Liver (tissue), 3 donors: ENCODE measurements around the gene KLHL30.

Source experiments
- GABPA ChIP-seq, 2 donors: IDR thresholded peaks in 1 of 2; conservative IDR thresholded peaks in 1 of 2; 2 replicates each; pipeline ENCODE4 v1.6.1; 2016; ENCODE audit warnings: antibody characterized with exemption in 2 of 2, mild to moderate bottlenecking in 1 of 2, moderate library complexity in 1 of 2
- RXRA ChIP-seq, 2 donors: IDR thresholded peaks; 2 replicates each; pipeline ENCODE4 v1.6.1; 2017 to 2018; ENCODE audit warnings: antibody characterized with exemption in 2 of 2, mild to moderate bottlenecking in 1 of 2
- TAF1 ChIP-seq: conservative IDR thresholded peaks from 2 replicates; pipeline ENCODE4 v1.6.1; 2016; ENCODE audit warnings: antibody characterized with exemption, mild to moderate bottlenecking
- YY1 ChIP-seq: IDR thresholded peaks from 2 replicates; pipeline ENCODE4 v1.6.1; 2016; ENCODE audit warnings: antibody characterized with exemption, mild to moderate bottlenecking
- TF ChIP-seq, protein P1 (sequence below): fragments of 150-350 bp; IDR thresholded peaks from 2 replicates; pipeline ENCODE4 v1.5.1; 2017; ENCODE audit warnings: improper control_type of control experiment, low read depth, low read length; ENCODE audit not compliant: missing input control
- TF ChIP-seq, protein P2 (sequence below): IDR thresholded peaks from 2 replicates; pipeline ENCODE4 v1.6.1; 2016; ENCODE audit warnings: antibody characterized with exemption
- TF ChIP-seq, protein P3 (sequence below): IDR thresholded peaks from 2 replicates; pipeline ENCODE4 v1.6.1; 2016; ENCODE audit warnings: antibody characterized with exemption
- TF ChIP-seq, protein P4 (sequence below): IDR thresholded peaks from 2 replicates; pipeline ENCODE4 v1.6.1; 2016; ENCODE audit warnings: antibody characterized with exemption, mild to moderate bottlenecking
- TF ChIP-seq, protein P5 (sequence below): IDR thresholded peaks from 2 replicates; pipeline ENCODE4 v1.6.1; 2016; ENCODE audit warnings: antibody characterized with exemption
- donor health status: healthy.
- donor health status: healthy.

DNA sequence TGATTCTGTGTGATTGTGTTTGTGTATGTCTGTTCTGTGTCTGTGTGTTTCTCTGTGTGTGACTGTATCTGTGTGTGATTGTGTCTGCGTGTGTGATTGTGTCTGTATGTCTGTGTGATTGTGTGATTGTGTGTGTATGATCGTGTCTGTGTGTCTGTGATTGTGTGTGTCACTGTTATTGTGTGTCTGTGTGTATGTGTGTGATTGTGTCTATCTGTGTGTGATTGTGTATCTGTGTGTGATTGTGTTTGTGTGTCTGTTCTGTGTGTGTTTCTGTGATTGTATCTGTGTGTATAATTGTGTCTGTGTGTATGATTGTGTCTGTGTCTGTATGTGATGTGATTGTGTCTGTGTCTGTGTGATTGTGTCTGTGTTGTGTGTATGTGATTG is 11.7 kb upstream of the KLHL30 start:
- TF ChIP-seq, protein P1, sequence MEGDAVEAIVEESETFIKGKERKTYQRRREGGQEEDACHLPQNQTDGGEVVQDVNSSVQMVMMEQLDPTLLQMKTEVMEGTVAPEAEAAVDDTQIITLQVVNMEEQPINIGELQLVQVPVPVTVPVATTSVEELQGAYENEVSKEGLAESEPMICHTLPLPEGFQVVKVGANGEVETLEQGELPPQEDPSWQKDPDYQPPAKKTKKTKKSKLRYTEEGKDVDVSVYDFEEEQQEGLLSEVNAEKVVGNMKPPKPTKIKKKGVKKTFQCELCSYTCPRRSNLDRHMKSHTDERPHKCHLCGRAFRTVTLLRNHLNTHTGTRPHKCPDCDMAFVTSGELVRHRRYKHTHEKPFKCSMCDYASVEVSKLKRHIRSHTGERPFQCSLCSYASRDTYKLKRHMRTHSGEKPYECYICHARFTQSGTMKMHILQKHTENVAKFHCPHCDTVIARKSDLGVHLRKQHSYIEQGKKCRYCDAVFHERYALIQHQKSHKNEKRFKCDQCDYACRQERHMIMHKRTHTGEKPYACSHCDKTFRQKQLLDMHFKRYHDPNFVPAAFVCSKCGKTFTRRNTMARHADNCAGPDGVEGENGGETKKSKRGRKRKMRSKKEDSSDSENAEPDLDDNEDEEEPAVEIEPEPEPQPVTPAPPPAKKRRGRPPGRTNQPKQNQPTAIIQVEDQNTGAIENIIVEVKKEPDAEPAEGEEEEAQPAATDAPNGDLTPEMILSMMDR = no peak
- TF ChIP-seq, protein P2, sequence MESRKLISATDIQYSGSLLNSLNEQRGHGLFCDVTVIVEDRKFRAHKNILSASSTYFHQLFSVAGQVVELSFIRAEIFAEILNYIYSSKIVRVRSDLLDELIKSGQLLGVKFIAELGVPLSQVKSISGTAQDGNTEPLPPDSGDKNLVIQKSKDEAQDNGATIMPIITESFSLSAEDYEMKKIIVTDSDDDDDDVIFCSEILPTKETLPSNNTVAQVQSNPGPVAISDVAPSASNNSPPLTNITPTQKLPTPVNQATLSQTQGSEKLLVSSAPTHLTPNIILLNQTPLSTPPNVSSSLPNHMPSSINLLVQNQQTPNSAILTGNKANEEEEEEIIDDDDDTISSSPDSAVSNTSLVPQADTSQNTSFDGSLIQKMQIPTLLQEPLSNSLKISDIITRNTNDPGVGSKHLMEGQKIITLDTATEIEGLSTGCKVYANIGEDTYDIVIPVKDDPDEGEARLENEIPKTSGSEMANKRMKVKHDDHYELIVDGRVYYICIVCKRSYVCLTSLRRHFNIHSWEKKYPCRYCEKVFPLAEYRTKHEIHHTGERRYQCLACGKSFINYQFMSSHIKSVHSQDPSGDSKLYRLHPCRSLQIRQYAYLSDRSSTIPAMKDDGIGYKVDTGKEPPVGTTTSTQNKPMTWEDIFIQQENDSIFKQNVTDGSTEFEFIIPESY = no peak
- TF ChIP-seq TAF1 (no peak), GABPA (IDR thresholded peaks at IDR 0.05 in 1 of 2, conservative IDR thresholded peaks at IDR 0.05 in 1 of 2) (no peak), YY1 (no peak), RXRA (IDR thresholded peaks at IDR 0.05) (no peak)
- TF ChIP-seq, protein P3, sequence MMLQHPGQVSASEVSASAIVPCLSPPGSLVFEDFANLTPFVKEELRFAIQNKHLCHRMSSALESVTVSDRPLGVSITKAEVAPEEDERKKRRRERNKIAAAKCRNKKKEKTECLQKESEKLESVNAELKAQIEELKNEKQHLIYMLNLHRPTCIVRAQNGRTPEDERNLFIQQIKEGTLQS = no peak
- TF ChIP-seq, protein P4, sequence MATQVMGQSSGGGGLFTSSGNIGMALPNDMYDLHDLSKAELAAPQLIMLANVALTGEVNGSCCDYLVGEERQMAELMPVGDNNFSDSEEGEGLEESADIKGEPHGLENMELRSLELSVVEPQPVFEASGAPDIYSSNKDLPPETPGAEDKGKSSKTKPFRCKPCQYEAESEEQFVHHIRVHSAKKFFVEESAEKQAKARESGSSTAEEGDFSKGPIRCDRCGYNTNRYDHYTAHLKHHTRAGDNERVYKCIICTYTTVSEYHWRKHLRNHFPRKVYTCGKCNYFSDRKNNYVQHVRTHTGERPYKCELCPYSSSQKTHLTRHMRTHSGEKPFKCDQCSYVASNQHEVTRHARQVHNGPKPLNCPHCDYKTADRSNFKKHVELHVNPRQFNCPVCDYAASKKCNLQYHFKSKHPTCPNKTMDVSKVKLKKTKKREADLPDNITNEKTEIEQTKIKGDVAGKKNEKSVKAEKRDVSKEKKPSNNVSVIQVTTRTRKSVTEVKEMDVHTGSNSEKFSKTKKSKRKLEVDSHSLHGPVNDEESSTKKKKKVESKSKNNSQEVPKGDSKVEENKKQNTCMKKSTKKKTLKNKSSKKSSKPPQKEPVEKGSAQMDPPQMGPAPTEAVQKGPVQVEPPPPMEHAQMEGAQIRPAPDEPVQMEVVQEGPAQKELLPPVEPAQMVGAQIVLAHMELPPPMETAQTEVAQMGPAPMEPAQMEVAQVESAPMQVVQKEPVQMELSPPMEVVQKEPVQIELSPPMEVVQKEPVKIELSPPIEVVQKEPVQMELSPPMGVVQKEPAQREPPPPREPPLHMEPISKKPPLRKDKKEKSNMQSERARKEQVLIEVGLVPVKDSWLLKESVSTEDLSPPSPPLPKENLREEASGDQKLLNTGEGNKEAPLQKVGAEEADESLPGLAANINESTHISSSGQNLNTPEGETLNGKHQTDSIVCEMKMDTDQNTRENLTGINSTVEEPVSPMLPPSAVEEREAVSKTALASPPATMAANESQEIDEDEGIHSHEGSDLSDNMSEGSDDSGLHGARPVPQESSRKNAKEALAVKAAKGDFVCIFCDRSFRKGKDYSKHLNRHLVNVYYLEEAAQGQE = no peak
- TF ChIP-seq, protein P5, sequence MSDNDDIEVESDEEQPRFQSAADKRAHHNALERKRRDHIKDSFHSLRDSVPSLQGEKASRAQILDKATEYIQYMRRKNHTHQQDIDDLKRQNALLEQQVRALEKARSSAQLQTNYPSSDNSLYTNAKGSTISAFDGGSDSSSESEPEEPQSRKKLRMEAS = no peak
